ENCODE results near the gene ADAMTSL4. TPM values are rescaled to one million over a fixed set of nuclear protein-coding genes. Genes with fewer than 3 reads are reported as not detected.
"Not testable (repeated sequence)": the region's sequence is repeated elsewhere in the genome, so short reads cannot be mapped to it uniquely, and the experiment has no call there.

ADAMTSL4 gene
- total RNA-seq, 1 donor from 2014 or later, result 64.6 TPM

- Histone ChIP-seq H3K4me1 (peaks cover 9% of the 10 kb centered on the region), H3K36me3 (peaks cover 0 to 11% of the 10 kb centered on the region in 2 donors), H3K4me3 (no peak overlapping the region), H3K27me3 (no peaks in the 10 kb centered on the region), H3K27ac (no peak overlapping the region), H3K9me3 (no peaks in the 10 kb centered on the region)
- DNase-seq (ENCODE audit: extremely low spot score in 2 of 2), result no peak
- TF ChIP-seq, protein P1, sequence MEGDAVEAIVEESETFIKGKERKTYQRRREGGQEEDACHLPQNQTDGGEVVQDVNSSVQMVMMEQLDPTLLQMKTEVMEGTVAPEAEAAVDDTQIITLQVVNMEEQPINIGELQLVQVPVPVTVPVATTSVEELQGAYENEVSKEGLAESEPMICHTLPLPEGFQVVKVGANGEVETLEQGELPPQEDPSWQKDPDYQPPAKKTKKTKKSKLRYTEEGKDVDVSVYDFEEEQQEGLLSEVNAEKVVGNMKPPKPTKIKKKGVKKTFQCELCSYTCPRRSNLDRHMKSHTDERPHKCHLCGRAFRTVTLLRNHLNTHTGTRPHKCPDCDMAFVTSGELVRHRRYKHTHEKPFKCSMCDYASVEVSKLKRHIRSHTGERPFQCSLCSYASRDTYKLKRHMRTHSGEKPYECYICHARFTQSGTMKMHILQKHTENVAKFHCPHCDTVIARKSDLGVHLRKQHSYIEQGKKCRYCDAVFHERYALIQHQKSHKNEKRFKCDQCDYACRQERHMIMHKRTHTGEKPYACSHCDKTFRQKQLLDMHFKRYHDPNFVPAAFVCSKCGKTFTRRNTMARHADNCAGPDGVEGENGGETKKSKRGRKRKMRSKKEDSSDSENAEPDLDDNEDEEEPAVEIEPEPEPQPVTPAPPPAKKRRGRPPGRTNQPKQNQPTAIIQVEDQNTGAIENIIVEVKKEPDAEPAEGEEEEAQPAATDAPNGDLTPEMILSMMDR (IDR thresholded peaks at IDR 0.05), result no peak
- TF ChIP-seq POLR2A (IDR thresholded peaks at IDR 0.05), result no peak
- TF ChIP-seq POLR2AphosphoS5 (IDR thresholded peaks at IDR 0.05; ENCODE audit: insufficient read depth in 1 of 2, low read depth in 1 of 2), result no peak
- intact Hi-C loops (cut with DNase I), result no loop called here
These were observed 33.2 kb downstream of the ADAMTSL4 start for GRCh38 chr1:150582371-150582770.

DNA sequence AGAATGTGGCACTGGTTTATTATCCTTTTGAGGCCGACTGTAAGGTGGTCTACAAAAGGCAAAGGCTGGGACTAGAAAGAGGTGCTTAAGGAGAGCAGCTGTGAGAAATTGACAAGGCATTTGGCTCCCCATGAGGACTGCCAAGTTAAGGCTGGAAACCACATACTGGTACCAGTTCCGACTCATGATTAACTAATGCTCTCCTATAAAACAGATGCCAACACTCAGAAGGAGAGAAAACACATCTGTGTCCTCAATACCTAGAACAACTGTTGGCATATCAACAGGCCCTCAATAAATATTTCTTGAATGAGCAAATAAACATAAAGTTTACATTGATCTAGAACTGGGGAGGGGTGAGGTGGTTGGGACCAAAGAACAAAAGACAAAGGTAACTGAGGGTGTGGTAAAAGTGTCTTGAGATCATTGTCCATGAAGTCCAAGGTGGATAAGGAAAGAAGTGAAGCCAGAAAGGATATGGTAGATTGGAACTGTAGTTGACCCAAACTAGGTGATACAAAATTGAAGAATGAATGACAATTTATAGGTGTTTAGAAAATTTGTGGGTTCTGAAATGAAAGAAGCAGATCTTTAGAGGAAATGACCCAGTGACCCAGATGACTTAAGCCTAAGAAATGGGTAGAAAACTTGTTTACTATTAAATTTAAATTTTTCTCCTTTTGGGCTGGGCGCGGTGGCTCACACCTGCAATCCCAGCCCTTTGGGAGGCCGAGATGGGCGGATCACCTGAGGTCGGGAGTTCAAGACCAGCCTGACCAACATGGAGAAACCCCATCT lies 47.1 kb downstream of the ADAMTSL4 start:
- no peak overlapping the region for H3K4me3 ChIP-seq
- no peak overlapping the region for H3K27ac ChIP-seq
- H3K4me1 ChIP-seq, result no peaks in the 10 kb centered on the region
- no peaks in the 10 kb centered on the region for H3K9me3 ChIP-seq
- intact Hi-C loops (cut with DNase I), result no loop called here
- no peak for DNase-seq (ENCODE audit: extremely low spot score in 2 of 2)
- TF ChIP-seq, protein P1 (IDR thresholded peaks at IDR 0.05), result no peak
- TF ChIP-seq POLR2A (IDR thresholded peaks at IDR 0.05), result no peak
- no peaks in the 10 kb centered on the region for H3K27me3 ChIP-seq
- H3K36me3 ChIP-seq, result no peaks in the 10 kb centered on the region

DNA sequence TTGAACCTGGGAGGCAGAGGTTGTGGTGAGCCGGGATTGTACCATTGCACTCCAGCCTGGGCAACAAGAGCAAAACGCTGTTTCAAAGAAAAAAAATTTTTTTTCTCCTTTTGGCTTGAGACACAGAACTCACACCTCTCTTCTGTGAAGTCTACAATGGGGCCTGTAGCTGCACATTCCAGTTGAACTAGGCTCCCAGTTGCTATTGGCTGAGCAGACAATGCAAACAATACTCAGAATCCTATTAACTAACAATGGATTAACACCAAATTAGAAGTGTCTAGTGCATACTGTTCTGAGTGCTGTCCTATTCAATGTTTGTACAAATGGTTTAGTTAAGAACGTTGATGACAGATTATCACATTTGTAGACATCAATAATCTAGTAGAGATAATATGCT lies 47.8 kb downstream of the ADAMTSL4 start:
- Histone ChIP-seq H3K4me1 (no peaks in the 10 kb centered on the region), H3K27me3 (no peaks in the 10 kb centered on the region), H3K9me3 (no peaks in the 10 kb centered on the region), H3K36me3 (no peaks in the 10 kb centered on the region), H3K27ac (no peak overlapping the region), H3K4me3 (no peak overlapping the region)
- TF ChIP-seq POLR2AphosphoS5 (IDR thresholded peaks at IDR 0.05; ENCODE audit: insufficient read depth in 1 of 2, low read depth in 1 of 2), result no peak
- TF ChIP-seq POLR2A (IDR thresholded peaks at IDR 0.05), result no peak
- TF ChIP-seq, protein P1 (IDR thresholded peaks at IDR 0.05), result no peak
- intact Hi-C loops (cut with DNase I), result no loop called here
- no peak for DNase-seq (ENCODE audit: extremely low spot score in 2 of 2)

DNA sequence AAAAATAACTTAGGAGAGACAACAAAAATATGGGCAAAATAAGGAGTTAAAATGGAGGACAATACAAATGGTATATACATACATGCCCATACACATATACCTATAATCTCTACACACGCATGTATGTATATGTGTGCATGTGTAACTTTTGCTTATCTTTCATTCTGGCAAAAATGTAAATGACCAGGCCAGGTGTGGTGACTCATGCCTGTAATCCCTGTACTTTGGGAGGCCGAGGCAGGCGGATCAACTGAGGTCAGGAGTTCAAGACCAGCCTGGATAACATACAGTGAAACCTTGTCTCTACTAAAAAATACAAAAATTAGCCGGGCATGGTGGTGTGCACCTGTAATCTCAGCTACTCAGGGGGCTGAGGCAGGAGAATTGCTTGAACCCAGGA lies 49.1 kb downstream of the ADAMTSL4 start:
- H3K27ac ChIP-seq; H3K9me3 ChIP-seq; intact Hi-C loops (cut with DNase I); H3K4me1 ChIP-seq; H3K4me3 ChIP-seq; DNase-seq (ENCODE audit: extremely low spot score in 2 of 2); H3K36me3 ChIP-seq; H3K27me3 ChIP-seq: not testable (repeated sequence)

GRCh38 chr1:150601540-150601939 lies 52.3 kb downstream of the ADAMTSL4 start:
- intact Hi-C loops (cut with DNase I), result no loop called here
- H3K9me3 ChIP-seq, result no peaks in the 10 kb centered on the region
- no peaks in the 10 kb centered on the region for H3K27me3 ChIP-seq
- TF ChIP-seq POLR2AphosphoS5 (IDR thresholded peaks at IDR 0.05; ENCODE audit: insufficient read depth in 1 of 2, low read depth in 1 of 2) (no peak), POLR2A (IDR thresholded peaks at IDR 0.05) (no peak)
- TF ChIP-seq, protein P1 (IDR thresholded peaks at IDR 0.05), result no peak
- H3K4me3 ChIP-seq, result no peak overlapping the region
- peaks cover 15% of the 10 kb centered on the region for H3K4me1 ChIP-seq
- DNase-seq (ENCODE audit: extremely low spot score in 2 of 2), result no peak
- H3K27ac ChIP-seq, result no peak overlapping the region
- H3K36me3 ChIP-seq, result no peaks in the 10 kb centered on the region

DNA sequence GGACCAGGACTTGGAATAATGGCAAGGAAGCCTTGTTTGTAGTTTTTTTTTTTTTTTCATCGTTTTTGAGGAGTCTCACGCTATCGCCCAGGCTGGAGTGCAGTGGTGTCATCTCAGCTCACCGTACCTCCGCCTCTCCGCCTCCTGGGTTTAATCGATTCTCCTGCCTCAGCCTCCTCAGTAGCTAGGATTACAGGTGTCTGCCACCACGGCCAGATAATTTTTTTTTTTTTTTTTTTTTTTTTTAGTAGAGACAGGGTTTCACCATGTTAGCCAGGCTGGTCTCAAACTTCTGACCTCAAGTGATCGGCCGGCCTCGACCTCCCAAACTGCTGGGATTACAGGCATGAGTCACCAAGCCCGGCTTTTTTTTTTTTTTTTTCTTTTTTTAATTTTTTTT lies 53.2 kb downstream of the ADAMTSL4 start:
- H3K4me1 ChIP-seq, result peaks cover 15% of the 10 kb centered on the region
- H3K9me3 ChIP-seq; H3K36me3 ChIP-seq; H3K27me3 ChIP-seq; H3K27ac ChIP-seq; H3K4me3 ChIP-seq; DNase-seq (ENCODE audit: extremely low spot score in 2 of 2); intact Hi-C loops (cut with DNase I): not testable (repeated sequence)

Data from vagina (tissue), 2 donors.